ENCODE results near the gene ZBTB49.

The ZBTB49 gene

GRCh38 chr4:4284827-4285618 is 5.0 kb upstream of the ZBTB49 start:
- DNase-seq (ENCODE audit: low spot score) = peak; percentile 47

- DNase-seq (ENCODE audit: low spot score) = no peak
These were observed 2.0 kb upstream of the ZBTB49 start for GRCh38 chr4:4288098-4288497.

- no peak for DNase-seq (ENCODE audit: low spot score)
These were observed 996 bp upstream of the ZBTB49 start for GRCh38 chr4:4289055-4289454.

- DNase-seq (ENCODE audit: low spot score) = no peak
These were observed 482 bp upstream of the ZBTB49 start for GRCh38 chr4:4289597-4289940.

- DNase-seq (ENCODE audit: low spot score) = no peak
These were observed 3.2 kb downstream of the ZBTB49 start for GRCh38 chr4:4293279-4293678.

- no peak for DNase-seq (ENCODE audit: low spot score)
These were observed 6.3 kb downstream of the ZBTB49 start for GRCh38 chr4:4296283-4296846.

GRCh38 chr4:4299006-4299405 is 9.0 kb downstream of the ZBTB49 start:
- DNase-seq (ENCODE audit: low spot score) = no peak

- no peak for DNase-seq (ENCODE audit: low spot score)
These were observed 11.9 kb downstream of the ZBTB49 start for GRCh38 chr4:4302001-4302400.

- no peak for DNase-seq (ENCODE audit: low spot score)
These were observed 12.4 kb downstream of the ZBTB49 start for GRCh38 chr4:4302416-4302815.

GRCh38 chr4:4306920-4307319 is 16.9 kb downstream of the ZBTB49 start:
- no peak for DNase-seq (ENCODE audit: low spot score)

GRCh38 chr4:4308800-4309441 is 18.9 kb downstream of the ZBTB49 start:
- no peak for DNase-seq (ENCODE audit: low spot score)

GRCh38 chr4:4311193-4311592 is 21.1 kb downstream of the ZBTB49 start:
- DNase-seq (ENCODE audit: low spot score) = no peak

- no peak for DNase-seq (ENCODE audit: low spot score)
These were observed 25.6 kb downstream of the ZBTB49 start for GRCh38 chr4:4315461-4316149.

GRCh38 chr4:4316150-4316495 is 26.1 kb downstream of the ZBTB49 start:
- no peak for DNase-seq (ENCODE audit: low spot score)

- DNase-seq (ENCODE audit: low spot score) = no peak
These were observed 27.6 kb downstream of the ZBTB49 start for GRCh38 chr4:4317496-4318232.

- DNase-seq (ENCODE audit: low spot score) = no peak
These were observed 30.5 kb downstream of the ZBTB49 start for GRCh38 chr4:4320528-4320927.

GRCh38 chr4:4320951-4321714 is 31.1 kb downstream of the ZBTB49 start:
- no peak for DNase-seq (ENCODE audit: low spot score)

- DNase-seq (ENCODE audit: low spot score) = no peak
These were observed 32.1 kb downstream of the ZBTB49 start for GRCh38 chr4:4321951-4322688.

GRCh38 chr4:4323705-4324534 is 33.9 kb downstream of the ZBTB49 start:
- peak; percentile 7 for DNase-seq (ENCODE audit: low spot score)

GRCh38 chr4:4325321-4325720 is 35.3 kb downstream of the ZBTB49 start:
- no peak for DNase-seq (ENCODE audit: low spot score)

Data from hematopoietic multipotent progenitor cell treated with erythropoietin and hydrocortisone succinate and interleukin-3 and kit ligand, for 15 days (in vitro differentiated cells).